Stimulated activated CD8-positive, alpha-beta memory T cell treated with anti-CD3 and anti-CD28 coated beads, Interleukin-7, amount 100 ng/mL, for 48 hours (primary cell): Measurements from ENCODE around the gene NOTUM.

Source experiments
- DNase-seq, 2 donors: peaks; one replicate each; pipeline ENCODE4 v3.0.0-alpha.2; 2020; ENCODE audit warnings: low read depth in 1 of 2; ENCODE audit errors: extremely low read depth in 1 of 2

NOTUM gene

DNA sequence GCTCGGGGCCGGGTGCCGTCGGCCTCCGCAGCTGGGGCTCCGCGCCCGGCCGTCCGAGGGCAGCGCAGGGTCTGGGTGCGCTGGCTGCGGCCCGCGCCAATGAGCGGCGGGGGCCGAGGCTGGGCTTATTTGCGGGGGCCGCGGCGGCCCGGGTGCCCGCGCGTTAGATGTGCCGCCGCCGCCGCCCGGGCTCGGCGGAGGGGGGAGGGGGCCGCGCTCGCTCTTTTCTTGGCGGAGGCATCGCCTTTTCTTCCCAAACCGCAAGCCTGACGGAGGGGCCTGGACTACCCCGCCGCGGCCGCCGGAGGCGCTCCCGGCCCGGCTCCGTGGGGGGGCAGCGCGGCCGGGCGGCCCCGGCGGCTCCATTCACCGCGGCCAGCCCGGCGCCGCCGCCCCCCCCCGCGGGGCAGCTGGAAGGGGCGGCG is at the start of gene NOTUM:
NOTUM (minus strand) TSS at position 101 of the 425 bp plus-strand sequence. CDS start 278 bp downstream, outside the sequence.
- DNase-seq = no peak

DNA sequence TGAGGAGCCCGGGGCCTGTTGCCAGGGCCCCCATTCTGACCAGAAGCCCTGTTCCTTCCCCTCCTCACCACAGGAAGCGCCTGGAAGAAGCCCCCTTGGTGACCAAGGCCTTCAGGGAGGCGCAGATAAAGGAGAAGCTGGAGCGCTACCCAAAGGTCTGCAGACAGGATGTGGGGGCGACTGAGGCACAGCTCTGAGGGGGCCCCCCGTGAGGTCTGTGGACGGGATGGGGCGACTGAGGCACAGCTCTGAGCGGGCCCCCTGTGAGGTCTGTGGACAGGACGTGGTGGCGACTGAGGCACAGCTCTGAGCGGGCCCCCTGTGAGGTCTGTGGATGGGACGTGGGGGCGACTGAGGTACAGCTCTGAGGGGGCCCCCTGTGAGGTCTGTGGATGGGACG is 48.4 kb upstream of the NOTUM start:
- DNase-seq = no peak

DNA sequence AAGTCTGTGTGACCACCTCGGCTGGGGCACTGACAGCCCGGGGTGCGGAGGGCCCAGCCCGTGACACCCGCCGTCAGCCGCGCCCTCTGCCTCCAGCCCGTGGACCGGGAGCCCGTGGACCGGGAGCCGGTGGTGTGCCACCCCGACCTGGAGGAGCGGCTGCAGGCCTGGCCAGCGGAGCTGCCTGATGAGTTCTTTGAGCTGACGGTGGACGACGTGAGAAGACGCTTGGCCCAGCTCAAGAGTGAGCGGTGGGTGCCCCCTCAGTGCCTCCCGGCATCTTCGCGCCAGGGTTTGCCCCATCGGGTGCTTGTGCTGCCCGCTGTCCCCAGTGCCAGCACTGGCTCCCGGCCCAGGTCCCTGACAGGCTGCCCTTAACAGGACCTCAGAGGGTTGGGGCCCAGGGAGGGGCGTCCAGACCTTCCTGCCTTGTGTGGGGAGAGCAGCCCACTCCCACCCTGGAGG is 48.0 kb upstream of the NOTUM start:
- DNase-seq = no peak

DNA sequence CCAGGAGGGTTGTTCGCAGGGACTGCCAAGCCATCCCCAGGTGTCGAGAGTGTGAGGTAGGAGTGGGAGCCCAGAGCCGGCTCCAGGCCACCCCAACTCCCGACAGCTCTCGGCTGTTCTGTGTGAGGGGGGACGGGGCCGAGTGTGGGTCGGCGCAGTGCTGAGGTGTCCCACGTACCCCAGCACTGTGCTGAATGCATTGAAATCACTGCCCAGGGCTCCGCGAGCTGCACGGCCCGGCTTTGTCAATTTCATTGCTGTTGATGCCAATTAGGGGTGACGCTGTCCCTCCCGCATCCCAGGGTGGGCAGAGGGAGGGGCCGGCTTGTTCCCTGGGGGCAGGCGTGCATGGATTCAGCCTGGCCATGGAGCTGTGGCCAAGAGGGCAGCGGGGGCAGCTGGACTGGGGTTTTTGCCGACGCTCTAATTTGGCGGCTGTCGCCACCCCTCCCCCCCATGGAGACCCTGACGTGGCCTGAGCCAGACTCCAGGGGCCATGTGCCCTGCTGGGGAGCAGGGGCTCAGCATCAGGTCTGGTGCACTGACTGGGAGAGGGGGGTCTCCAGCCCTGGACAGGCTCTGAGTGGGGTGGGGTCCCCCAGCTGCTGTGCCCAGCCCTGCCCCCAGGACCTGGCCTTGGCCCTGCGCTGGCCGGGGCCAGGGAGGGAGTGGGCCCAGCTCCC is 47.4 kb upstream of the NOTUM start:
- no peak for DNase-seq

DNA sequence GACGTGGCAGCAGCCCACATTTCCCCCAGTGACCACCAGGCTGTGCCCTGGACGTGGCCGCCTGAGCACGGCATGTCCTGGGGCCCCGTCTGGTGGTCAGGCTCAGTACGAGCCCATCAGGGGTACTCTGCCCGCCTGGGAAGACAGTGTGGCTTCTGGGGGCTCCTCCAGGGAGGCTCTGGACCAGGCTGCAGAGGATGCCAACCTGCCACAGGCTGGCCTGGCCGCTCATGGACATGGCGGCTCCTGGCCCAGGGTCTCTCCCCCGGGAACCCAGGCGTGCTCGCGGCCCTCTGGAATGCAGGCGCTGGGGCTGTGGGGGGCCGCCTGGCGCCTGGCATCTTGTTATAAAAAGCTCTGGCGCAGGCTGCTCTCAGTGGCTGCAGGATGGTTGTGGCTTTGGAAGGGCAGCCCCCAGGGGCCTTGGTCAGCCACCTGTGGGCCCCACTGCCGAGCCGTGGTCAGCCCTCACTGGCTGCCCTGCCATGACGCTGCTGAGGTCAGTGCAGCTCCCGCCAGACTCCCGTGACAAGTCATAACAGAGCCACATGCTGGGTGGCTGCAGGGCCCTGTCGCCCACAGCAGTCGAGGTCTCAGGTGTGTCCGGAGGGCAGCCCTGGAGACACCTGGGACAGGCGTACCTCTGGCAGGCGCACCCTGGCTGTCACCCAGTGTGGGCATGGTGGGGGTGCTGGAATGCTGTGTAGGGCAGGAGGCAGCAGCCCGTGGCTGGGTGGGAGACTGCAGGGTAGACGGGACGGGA is 46.7 kb upstream of the NOTUM start:
- no peak for DNase-seq

DNA sequence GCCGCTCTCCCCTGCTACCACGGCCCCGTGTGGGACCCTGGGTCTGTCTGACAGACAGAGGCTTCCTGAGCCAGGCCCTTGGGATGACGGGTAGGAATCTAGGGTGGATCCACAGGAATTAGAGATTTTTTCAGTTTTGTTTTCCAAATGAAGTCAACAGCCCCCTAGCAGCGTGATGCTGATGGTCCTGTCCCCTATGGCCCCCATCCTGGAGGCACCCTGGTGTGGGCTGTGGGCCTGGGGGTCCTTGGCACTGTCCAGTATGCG is 46.2 kb upstream of the NOTUM start:
- no peak for DNase-seq

DNA sequence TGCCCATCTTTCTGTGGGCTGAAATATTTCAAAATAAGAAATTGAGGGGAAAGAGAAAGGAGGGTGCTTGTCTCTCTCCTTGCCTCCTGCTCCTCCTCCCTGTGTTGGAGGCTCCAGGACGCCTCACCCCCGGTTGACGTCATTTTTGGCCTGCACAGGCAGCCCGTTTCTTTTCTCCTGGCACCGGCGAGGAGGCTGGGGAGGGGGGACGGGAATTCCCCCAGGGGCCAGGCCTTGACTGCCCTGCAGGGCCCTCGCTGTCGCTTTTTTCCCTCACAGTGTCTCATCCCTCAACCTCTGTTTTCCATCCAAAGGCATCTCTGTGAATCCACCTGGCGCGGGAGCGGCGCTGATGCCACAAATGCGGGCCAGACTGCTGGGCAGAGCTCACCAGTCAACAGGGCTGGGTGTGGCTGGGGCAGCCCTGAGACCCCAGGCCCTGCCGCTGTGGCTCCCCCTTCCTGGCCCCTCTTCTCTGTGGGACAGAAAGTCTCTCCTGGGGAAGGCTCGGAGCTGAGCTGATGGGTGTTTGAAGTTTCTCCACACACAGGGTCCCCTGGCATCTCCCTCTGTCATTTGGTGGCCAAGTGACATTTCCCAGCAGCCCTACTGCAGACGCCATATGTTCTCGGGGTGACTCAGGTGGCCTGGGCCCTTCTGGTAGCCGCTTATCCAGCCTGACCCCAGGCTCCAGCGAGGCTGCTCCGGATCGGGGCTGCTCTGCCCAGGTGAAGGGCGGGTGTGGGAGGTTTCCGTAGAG is 45.7 kb upstream of the NOTUM start:
- no peak for DNase-seq

DNA sequence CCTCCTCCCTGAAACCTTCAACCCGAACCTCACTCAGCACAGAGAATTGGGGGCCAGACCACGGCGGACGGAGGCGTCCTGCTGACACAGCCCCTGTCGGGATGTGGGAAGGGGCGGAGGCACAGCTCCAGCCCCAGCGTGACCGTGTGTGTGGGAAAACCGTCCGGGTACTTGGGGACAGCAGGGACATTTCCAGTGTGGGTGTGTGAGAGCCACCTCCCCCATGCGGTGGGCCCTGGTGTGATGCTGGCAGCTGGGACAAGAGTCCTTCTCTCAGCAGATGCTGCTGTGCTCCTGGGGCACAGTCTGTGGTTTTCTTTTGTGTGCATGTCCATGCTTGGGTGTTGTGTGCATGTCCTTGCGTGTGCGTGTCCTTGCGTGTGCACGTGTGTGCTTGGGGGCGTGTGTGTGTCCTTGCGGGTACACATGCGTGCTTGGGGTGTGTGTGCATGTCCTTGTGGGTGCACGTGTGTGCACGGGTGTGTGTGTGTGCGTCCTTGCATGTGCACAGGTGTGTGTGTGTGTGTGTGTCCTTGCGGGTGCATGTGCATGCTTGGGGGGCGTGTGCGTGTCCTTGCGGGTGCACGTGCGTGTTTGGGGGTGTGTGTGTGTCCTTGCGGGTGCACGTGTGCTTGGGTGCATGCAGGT is 44.8 kb upstream of the NOTUM start:
- DNase-seq = no peak

DNA sequence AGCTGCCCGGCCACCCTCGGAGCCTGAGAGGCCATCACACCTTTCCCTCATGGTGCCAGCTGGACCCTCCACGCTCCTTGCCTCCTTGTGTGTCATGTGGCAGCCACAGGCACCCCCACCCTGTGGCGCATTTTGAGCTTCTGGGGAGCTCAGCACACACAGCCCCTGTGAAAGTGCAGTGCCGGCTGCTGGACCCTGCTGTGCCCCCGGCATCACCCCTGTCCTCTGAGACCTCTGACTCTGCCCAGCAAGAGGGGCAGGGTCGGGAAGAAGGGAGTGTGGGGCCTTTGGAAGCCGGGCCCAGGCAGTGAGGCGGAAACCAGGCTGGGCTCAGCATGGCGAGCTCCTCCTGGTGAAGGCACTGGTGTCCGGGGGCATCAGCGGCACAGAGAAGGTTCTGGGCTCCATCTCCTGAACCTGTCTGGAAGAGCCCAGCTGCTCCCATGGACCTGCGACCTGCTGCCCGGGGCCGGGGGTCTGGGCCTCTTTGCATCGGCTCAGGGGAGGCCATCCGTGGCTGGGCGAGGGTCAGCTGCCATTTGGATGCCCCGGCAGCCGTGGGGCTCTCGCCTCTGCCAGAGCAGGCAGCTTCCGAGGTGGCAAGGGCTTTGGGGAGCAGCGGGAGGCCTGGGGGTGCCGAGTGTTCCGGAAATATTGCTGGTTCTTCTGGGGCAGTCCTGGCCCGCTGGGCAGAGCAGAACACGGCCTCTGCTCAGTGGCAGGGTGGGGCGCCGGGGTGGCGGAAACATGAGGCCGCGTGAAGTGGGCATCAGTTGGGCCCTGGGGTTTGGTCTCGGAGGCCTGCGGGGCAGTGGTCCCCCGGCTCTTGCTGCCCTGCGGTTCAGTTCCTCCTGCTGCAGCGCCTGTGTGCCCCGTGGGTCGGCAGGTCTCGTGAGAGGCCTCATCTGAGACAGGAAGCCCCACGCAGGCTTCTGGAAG is 43.8 kb upstream of the NOTUM start:
- DNase-seq = no peak

DNA sequence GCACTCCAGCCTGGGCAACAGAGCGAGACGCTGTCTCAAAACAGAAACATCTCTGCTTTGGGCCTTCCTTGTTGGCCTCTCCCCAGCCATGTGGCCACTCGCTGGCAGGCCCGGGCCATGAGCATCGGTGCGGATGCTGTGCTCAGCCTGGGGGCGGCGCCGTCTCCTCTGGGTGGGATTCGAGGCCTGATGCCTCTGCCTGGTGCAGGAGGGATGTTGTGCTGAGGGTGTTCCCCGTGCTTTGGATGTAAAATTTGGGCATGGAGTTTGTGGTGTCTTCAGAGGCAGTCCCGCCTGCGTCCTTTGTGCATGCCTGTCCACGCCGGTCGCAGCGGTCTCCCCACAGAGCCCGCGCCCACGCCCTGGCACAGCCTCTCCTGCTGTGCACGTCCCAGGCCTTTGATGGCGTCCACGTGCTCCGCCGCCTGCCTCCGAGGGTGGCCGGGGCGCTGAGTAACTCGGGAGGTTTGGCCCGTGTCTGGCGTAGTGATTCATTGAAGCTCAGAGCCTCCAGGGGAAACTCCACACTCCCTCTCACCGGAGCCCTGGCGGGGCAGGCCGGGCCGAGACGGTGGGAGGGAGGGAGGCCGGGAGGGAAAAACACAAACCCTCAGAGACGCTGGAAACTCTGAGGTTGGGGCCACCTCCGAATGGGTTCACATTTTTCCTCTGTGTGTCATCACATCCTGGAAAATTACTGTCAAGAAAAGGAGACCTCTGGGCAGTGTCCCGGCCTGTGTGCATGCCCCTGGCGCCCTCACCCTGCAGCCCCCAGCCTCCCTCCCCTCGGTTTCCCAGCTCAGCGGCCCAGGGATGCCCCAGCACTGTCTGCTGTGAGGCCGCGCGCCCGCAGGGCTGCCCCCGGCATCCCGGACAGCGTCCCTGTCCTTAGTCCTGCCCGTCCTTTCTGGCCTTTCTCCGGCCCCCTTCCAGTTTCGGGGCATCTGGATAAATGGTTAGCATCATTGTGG is 42.7 kb upstream of the NOTUM start:
- no peak for DNase-seq

DNA sequence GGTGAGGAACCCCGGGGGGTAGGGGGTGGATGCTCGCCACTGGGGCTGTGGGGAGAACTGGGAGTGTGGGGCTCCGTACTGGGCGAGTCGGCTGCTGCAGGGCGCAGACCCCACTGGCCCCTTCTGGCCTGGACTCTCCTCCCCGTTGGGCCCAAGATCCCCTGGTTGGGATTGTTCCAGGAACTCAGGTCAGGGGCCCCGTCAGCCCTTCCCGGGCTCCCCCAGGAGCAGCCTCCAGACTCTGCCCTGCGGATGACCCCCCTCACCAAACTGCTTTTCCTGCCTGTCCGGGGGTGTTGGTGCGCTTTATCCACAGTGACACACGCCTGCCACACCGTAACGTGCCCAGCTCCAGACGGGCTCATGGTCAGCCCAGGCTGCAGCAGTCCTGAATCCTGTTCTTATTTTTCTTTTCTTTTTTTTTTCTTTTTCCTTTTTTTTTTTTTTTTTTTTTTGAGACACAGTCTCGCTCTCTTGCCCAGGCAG is 40.6 kb upstream of the NOTUM start:
- DNase-seq = no peak

DNA sequence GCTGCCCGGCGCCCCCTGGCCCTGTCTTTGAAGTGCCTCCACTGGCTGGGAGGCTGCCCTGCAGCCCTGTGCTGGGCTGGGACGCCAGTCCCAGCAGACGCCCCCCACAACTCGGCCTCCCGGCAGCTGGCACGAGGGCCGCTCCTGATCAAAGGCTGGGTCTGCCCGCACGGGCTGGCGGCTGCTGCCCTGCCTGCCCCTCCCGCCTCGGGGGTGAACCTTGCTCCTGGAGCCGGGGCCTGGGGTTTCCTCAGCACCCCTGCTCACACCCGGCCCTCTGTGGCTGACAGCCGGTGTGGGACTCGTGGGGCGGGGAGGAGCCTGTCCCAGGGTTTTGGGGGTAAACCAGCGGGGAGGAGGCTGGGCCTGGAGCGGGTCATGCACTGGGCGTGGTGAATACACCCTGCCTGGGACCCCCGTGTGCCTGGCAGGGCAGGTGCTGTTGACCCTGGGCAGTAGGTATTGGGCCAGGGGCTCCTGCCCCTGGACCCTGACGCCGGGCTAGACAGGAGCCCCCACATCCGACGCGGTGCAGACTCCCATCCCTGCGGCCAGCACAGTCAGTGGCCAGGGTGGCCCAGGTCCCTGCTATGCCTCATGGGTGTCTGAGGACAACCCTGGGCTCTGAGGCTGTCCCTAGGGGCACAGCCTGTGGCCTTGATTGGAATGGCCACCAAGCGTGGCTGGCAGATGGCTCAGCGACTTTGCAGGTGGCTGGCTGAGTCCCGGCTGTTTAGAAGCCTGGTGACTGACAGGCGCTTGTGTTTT is 40.0 kb upstream of the NOTUM start:
- DNase-seq = no peak

DNA sequence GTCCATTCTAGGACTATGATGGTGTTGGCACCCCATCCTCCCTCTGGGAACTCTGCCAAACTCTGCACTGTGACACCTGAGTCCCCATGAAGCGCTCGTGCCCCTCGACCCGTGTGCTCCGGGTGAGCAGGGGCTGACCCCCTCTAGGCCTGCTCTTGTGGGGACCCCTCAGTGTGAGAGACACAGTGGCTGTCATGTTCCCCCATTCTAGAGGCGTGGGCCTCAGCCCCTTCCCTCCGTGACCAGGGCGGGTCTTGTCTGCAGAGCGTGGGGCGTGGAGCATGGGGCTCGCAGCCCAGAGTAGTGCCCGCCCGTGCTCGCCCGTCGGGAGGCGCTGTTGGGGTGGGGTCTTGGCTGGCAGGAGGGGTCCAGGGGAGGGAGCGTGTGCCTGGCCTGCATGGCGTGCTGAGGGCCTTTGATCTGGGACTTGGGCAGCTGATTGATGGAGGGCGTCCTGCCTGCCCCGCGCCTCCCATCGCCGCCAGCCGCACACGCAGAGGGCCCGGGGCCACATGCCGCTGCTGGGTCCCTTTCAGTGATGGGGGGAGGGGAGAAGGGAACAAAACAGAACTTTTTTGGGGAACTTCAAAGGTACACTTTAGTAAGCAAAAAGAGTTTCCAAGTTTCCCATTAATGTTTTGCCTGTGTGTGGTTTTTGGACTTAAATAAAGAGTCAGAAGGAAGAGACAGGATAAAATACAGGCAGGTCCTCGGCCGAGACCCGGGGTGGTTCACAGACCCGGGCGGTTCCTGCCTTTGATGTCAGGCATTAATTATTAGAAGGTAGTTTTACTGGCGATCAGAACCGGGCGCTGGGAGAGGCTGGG is 39.2 kb upstream of the NOTUM start:
- DNase-seq = no peak

DNA sequence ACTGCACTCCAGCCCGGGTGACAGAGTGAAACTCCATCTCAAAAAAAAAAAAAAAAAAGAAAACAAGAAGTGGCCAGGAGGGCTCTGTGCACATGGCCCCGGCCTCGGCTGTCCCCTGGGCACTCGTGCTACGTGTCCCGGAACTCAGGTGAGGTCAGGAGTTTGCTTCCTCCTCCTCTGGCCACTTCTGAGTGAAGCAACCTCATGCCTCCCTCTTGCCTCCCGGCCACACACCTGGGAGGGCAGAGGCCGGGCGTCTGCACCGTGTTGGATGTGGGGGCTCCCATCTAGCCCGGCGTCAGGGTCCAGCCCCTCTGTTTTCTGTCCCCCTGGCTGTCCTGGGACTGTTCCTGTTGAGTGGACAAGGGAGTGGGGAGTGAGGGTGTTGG is 38.6 kb upstream of the NOTUM start:
- no peak for DNase-seq

DNA sequence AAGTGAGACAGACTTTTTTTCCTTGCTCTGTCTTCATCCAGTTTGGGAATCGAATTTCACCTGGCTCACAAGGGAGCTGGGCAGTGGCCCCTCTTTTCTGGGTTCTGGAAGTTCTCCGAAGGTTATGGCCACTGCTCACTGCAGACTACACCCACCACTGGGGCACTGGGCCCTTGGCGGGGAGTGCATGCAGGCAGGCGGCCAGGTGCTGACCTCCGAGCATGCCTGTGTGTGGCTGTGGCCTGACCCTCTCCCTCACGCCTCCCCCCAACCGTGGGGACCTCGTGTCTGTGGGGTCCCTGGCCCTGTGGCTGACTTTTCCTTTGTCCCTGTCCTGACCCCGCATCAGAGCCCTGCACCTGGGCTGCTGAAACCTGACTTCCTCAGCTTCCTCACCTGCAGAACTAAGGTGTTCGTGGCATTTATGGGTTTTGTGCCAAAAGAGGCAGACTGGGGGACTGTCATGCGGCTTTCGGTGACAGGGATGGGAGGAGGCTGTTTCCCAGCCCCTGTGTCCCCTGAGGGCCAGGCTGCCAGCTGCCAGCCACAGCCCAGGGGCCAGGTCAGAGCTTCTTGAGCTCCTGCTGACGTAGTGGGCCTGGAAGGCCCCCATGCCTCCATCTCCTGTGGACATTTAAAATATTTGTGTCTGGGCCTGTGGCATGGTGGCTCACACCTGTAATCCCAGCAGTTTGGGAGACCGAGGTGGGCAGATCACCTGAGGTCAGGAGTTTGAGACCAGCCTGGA is 37.9 kb upstream of the NOTUM start:
- DNase-seq = no peak

DNA sequence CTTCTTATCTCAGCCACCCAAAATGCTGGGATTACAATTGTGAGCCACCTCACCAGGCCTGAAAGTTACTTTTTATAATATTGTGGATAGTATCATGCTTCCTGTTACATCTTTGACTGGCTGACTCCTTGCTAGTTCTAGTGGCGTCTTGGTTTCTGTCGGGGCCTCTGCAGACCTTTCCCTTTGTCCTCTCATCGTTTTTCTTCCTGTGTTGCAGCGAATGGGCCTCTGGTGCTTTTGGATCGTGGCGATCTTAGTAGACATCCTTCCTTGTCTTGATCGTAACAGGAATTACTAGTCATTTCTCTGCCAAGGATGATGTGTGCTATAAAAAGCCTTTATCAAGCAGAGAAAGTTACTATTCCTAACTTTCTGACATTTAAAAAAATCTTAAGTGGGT is 37.2 kb upstream of the NOTUM start:
- no peak for DNase-seq
